Activated T-cell treated with anti-CD3 and anti-CD28 coated beads for 24 hours (primary cell): ENCODE results near the gene NRXN3.

Experiments used
- DNase-seq: peaks from one replicate; pipeline ENCODE4 v3.0.0-alpha.2; 2020; ENCODE audit warnings: low read depth

Gene NRXN3

DNA sequence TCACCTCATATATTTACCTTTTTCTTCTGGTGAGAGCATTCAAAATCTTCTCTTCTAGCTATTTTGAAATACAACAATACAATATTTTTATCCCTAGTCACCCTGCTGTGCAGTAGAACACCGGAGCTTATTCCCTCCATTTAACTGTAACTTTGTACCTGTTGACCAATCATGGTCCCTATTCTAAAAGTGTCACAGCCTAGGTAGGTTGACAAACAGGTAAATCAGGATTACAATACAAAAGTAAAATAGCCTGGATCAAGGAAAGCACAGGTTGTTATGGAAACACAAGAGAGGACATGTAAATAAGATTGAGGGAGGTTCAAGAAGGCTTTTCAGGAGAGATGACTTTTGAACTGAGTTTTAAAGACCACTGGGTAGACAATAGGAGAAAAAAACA lies 1370.2 kb downstream of the NRXN3 start:
- DNase-seq: no peak

DNA sequence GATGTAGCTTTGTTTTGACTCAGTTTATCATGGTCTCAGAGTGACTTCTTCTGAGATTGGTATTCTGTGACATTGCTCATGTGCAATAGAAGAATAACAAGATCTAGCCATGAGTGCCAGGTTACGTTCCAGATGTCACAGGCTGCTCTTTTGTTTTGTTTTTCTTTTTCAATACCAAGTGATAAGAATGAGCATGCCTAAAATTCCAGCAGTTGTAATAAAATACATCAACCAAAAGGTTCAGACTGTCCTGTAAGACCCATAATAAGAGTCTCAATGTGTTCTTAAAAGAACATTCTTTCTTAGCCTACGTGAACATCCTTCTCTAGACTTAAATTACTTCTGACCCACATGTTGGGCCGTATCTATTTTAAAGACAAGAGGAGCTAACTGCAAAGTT lies 1371.9 kb downstream of the NRXN3 start:
- no peak for DNase-seq

DNA sequence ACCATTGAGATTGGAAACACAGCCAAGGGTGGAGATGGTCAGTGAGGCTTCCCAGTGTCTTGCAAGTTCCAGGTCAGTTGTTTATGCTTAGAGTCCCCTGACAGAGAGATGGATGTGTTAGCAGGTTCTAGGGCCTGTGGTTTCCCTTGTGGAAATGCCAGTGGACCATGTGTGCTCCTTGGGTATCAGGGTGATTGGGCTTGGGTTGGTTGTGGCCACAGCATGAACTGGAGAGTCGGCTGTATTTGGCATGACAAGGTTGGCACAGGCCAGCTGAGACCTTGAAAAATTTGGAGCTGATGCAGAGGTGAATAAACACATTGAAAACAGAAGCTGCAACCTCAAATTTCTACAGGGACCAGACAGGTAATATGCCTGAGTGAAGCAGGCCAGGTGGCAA lies 1373.2 kb downstream of the NRXN3 start:
- no peak for DNase-seq

DNA sequence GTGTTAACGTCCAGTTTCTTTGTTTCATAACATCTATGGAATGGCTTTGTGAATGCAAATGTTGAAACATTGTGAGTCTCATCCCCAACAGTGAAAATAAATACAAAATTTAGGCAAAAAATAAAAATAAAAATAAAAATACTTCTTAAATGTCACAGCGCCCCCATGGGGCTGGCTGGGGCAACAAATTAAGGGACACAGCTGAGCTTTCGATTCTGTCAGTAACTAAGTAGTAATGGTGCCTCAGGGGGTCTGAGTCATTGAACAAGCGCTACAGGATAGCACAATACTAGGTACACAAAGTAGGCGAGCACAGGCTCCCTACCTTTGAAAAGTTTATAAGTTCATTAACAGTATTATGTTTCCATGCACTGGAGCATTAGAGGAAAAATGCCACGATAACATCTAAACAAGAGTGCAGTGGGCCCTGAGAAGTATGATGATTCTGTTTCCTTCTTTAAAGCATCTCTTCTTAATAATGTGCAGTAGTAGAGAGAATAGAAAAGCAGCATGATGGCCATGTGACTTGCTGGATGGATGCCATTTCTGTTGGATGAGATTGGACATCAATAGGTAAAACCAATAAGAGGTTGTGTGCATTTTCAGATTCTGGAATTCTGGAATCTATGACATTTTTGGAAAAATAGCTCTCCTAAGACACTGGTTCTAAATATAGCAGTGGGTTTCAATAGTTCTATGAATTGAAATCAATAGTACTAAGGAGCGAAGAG lies 1374.0 kb downstream of the NRXN3 start:
- no peak for DNase-seq

DNA sequence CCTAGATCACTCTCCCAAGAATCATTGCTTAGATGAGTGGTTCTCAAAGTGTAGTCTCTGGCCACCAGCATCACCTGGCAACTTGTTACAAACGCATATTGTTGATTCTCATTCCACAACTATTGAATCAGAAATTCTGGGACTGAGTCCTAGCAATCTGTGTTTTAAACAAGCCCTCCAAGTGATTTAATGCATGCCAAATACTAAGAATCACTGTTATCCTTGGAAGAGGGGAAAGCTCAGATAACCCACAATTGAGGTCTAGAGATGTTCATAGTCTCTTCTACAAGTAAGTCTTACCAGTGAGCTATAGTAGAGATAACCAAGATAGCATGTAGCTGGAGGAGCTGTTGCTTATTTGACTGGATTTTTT lies 1374.5 kb downstream of the NRXN3 start:
- no peak for DNase-seq

DNA sequence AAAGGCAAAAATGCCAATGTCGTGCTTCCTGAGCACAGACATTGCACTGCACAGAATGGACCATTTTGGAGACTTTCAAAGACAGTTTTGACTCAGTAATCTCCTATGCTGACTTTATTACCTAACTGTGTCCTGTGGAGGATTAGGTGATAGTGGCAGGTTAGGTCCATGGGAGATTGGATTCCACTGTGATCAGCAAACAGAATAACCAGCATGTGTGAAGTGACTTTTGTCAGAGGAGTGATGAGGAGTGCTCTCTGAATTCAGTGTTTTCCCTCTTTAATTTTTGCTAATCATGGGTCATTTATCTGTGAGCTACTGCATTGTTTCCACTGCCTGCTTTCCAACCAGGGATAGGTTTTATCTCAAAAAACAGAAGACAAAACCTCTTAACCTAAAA lies 1378.7 kb downstream of the NRXN3 start:
- no peak for DNase-seq

DNA sequence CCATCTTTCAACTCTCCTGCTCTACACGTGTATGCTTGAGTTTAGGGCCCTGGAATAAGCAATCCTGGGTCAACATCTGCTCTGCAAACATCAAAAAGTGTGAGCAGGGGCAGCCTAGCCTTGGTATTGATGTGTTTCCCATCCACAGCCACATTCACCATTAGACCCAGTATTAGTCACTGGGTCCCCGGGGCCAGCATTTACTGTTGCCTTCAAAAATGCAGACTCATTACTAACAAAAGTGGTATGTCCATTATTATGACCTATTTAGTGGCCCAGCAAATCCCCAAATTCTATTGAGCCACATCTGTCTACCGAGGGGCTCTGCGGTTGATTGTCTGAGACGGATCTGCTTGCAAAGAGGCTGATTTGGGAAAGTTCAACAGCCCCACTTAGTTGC lies 1379.3 kb downstream of the NRXN3 start:
- no peak for DNase-seq

DNA sequence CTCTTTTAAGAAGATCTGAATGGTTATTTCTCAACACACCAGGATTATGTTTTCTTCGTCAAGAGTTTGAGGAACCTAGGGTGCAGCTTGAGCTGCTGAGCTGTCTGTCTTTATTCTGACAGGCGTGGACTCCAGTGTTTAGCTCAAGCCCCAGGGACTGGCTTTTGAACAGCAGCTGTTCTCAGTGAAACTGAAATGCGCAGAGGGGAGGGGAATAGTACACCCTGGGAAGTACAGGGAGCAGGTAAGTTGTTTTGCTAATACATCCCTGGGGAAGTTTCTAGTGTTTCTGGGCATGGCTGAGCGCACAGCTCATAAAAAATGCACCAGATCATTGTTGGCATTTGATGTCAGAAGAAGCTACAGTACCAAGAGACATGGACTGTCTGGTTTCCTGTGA lies 1381.3 kb downstream of the NRXN3 start:
- DNase-seq: no peak

DNA sequence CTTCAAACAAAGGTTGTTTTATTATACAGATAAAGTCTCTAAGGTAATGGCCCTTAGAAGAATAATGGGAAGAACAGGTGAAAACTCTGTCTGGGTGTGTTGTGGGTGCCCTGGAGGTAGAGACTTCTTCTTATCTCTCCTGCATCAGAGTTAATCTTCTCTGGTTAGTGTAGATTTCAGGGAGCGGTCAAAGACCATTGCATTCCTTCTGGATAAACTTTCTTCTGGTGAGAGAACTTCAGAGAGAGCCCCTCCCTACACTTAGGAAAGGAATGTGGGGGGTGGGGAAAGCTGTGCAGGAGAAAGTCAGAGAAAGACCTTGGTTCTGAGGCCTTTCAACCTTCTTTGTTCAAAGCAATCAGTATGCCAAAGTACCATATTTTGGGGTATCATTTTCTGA lies 1382.6 kb downstream of the NRXN3 start:
- DNase-seq: no peak

DNA sequence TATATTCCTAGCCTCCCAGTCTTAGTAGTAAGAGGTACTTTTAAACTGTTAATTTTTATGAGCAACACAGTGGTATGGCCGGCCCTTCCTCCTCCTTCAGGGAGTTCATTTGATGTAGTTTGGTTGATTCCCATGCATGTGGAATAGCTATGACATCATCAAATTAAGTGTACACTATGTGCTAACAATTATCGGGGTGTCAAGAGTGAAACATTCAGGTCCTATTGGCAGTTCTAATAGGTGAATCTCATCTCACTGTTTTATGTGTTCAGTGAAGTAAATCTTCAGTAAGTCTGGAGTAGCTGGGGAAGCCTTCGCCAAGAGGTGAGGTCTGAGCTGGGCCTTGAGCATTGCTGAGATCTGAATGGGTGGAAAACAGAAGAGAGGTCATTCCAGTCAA lies 1384.6 kb downstream of the NRXN3 start:
- DNase-seq: no peak

DNA sequence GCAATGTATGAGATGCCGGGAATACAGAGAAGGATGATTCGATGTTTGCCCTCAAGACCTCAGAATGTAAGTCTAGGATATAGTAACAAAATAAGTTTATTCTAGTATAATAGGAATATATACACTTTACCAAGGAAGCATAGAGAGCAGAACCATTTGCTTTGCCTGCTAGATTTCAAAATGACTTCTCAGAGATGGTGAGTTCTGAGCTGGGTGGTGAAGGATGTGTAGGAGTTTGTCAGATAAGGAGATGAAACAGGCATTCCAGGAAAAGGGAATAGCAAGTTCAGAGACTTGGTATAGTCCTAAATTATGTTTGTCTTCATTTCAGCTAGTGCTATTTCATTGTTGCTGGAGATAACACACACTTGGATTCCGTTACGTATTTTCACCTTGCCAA lies 1385.3 kb downstream of the NRXN3 start:
- DNase-seq: no peak

DNA sequence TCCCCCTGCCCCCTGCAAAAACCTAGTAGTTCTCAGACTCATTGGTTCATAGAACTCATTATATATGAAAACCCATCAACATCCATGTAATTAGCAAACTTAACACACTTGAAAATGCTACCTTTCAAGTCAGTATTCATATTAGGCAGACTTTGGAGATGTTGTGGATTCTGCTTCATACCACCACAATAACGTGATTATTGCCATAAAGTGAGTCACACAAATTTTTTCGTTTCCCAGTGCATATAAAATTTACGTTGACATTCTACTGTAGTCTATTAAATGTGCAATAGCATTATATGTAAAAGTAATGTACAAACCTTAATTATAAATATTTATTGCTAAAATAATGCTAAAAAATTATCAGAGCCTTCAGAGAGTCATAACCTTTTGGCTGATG lies 1387.1 kb downstream of the NRXN3 start:
- DNase-seq: no peak

DNA sequence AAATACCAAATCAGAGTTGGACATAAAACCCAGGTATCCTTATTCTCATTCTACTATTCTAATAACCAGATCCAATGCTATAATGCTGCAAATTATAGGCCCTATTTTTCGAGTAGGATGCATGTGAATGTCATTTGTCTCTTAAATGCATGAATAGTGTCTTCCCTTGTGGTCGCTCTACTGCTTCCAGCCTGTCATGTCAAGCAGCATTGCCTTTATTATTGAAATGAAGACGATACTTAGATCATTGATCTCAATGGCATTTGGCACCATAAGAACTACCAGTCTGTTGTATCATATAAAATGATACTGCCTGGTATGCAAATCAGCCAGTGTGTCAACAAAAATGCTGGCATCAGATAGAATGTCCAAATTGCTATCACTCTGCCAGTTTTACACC lies 1392.0 kb downstream of the NRXN3 start:
- no peak for DNase-seq

DNA sequence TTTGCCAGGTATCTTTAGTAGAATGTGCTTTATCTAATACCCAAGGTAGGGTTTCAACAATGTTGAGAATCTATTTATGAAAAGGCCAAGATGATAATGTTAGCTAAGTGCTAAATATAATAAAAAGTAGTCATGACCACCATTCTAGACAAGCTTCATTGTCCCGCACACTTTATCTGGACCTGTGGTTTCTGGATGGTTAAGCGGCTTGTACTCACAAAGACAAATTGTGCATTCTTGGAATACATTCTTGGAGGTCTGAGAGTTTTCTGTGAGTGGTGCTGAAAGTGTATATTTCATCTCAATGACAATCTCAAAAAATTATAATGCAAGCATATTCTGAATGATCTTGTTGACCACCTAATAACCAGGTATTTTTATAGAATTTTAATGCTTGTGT lies 1394.2 kb downstream of the NRXN3 start:
- DNase-seq: no peak

DNA sequence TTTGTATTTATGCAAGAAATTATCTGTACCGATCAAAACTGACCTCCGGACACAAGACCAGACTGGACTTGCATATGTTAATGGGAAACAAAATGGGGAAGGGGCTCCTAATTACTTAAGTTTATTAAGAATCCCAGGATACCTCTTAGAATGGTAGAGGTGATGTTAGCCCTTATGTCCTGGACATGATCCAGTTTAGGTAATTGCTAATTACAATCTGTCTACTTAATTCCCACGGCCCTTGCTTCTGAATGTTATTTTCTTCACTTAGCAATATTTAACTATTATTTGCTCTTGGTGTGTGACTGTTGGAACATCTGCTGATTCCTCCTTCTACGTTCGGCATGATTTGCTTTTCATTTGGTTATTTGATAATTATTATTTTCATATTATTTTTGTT lies 1397.1 kb downstream of the NRXN3 start:
- no peak for DNase-seq

DNA sequence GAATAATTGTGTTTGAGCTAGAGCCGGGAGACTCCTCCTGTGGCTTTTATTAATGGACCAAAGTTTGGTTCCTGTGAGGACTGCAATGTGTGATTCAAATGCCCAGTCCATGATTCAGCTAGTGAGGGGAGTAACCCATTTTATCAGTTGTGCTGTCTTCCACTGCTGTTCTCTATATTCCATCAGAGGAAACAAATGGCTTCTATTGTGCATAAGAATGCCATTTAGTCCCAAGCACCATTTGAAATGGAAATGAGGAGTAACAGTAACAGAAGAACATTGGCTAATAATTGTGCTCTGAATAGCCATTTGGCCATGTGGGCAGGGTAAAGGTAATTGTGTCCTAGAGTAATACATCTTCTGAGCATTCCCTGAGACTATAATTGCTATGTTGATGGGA lies 1398.4 kb downstream of the NRXN3 start:
- DNase-seq: no peak

DNA sequence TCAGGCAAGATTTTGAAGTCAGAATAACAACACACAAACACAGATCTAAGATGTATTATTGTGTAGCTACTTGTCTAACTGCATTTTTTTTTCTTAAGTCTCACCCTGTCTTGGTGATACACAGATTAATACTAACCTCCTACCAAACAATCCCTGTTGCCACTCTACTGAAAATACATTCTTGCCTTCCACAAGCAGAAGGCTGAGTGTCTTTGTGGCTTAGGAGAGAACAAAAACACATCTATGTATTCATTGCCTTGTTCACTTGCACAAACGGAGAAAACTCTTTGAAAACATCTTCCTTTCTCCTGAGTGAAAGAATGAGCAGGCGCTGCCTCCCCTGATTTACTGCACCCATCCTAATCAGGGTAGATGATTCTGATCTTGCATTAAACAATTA lies 1398.9 kb downstream of the NRXN3 start:
- DNase-seq: no peak

DNA sequence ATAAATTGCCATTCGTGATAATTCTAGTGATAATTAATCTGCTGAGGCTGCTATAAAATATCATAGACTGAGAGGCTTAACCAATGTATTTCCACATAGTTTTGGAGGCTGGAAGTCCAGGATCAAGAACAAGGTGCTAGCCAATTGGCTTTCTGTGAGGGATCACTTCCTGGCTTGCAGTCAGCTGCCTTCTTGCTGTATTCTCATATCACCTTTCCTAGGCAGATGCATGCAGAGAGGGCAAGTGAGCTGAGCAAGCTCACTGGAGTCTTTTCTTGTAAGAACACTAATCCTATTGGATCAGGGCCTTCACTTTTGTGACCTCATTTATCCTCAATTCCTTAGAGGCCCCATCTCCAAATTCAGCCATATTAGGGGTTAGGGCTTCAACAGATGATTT lies 1400.5 kb downstream of the NRXN3 start:
- no peak for DNase-seq

DNA sequence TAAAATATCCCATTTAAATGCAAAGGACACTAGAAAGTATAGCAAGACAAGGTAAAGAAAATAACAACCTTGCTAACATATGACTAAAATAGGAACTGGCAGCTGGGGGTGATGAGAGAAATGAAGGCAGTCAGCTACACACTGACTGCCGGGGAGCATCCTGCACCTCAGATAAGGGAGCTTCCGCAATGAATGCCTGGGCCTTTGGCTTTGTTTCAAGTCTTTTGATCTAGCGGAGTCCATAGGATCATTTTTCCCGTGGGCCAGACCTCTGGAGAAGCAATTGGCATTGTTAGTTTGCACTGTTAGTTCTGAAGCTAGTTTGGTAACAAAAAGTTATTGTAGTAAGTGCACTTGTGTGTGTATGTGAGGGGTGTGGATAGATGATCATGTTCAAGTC lies 1401.2 kb downstream of the NRXN3 start:
- DNase-seq: no peak

DNA sequence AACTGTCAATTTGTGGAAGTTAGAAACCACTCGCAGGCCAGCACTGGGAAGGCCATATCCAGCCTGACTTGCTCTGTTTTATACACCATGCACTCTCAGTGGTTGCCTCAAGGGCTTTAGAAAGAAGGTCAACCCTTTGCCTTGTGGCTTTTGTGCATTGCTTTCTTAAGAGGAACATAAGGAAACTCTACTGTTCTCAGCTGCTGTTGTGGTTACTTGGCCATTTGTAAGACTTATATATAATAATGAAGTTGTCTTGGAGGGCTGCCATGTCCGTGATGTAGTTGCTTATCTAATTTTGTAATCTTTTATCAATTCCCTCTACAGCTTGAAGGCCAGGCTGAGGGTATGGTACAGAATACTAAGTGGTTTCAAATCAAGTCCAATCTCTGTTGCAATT lies 1403.3 kb downstream of the NRXN3 start:
- DNase-seq: no peak

DNA sequence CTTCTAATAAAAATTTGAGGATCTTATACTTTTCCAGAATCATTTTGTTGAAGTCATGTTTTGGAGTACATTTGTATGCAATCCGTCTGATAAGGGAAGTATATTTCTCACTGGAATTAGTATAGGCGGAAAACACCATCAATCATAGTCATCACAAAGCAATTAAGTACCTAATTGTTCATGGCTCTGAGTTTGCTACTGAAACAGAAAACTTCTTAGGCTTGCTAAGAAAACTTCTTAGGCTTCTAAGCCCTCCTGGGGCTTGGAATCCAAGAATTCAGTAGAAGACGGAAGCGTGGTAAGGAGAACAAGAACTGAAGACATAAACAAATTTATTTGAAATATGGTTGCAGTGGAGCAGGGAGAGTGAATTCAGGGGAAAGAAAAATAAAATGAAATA lies 1404.9 kb downstream of the NRXN3 start:
- DNase-seq: no peak

DNA sequence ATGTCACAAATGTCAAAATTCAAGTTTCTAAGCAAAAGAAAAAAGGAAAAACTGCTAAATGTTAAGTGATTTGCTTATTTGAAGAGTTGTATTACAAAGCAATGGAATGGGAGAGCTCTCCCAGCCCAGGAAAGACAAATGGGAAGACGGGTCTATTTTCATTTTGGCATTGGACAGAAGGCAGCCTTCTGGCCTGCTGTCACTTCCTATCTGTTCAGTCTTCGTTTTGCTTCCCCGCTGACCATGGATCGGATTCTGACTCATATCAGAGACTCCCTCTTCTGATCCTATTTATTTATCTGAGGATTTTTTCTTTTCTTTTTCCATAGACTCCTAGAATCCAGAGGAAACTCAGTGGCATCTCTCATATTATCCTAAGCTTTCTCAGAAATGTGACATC lies 1406.3 kb downstream of the NRXN3 start:
- DNase-seq: no peak

DNA sequence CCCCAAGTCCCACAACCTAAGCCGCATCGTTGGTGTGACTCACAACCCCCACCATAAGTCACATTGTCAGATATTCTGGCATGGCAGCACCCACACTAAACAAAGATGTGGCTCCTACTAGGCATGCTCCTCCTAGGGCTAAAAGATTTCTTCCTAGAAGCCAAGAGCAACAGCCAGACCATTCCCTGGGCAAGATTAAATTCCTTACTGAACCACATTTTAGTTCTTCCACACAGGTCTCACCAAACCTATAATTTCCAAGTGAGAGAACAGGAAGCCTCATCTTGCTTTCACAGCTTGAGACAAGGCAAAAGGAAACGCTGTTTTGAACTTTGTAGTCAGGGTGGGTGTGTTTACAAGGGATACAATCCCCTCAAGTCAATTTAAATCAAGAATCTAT lies 1408.3 kb downstream of the NRXN3 start:
- no peak for DNase-seq

DNA sequence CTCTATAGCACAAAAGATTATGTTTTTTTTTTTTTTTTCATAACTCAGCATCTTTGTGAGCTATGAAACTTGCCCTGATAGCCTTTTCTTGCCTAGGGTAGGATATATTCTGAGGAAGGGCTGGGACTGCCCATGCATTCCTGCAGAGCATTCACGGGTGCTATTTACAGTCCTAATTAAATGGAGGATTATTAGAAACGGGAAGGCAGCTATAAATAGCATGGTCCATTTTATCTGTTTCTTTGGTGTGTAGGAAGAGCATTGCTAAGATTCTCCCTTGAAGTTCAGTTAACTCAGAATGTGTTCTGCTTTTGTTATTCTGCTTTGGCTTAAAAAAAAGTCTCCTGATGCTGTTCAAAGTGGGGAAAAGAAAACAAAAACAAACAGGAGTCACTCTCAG lies 1410.2 kb downstream of the NRXN3 start:
- no peak for DNase-seq

DNA sequence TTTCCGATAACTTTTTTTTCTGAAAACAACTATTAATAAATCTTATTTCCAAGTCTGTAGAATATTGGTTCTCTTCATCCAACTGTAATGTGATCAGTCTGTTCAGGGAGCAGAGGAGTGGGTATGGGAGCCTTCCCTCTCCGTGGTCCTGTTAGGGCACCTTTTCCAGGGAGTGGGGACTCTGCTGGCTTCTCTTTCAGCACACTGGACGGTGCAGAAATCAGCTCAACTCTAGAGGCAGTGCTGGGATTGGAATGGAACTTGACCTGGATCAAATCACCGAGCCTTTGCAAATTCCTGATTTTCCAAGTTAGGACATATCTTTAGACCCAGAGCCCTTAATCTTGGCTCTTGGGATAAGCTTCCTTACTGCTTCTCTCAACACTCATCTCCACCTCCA lies 1410.7 kb downstream of the NRXN3 start:
- DNase-seq: no peak
